CD4-positive, alpha-beta T cell treated with Interleukin-12 subunit alpha and Interleukin-12 subunit beta, for 1 hour (primary cell): ENCODE results near the gene PTPRO.

Experiments used
- DNase-seq: peaks from one replicate; pipeline ENCODE4 v3.0.0-alpha.2; 2020

The PTPRO gene

GRCh38 chr12:15574353-15574752, 252.0 kb downstream of the PTPRO start:
- no peak for DNase-seq

- DNase-seq = no peak
These were observed 253.6 kb downstream of the PTPRO start for GRCh38 chr12:15575671-15576541.

- peak; percentile 33 for DNase-seq
These were observed 258.1 kb downstream of the PTPRO start for GRCh38 chr12:15580431-15580830.

GRCh38 chr12:15581006-15581405, 258.7 kb downstream of the PTPRO start:
- no peak for DNase-seq

GRCh38 chr12:15583804-15584203, 261.5 kb downstream of the PTPRO start:
- DNase-seq = no peak

GRCh38 chr12:15584366-15585041, 262.2 kb downstream of the PTPRO start:
- DNase-seq = peak; percentile 60

GRCh38 chr12:15589328-15590032, 267.2 kb downstream of the PTPRO start:
- DNase-seq = no peak

- peak; percentile 71 for DNase-seq
These were observed 268.0 kb downstream of the PTPRO start for GRCh38 chr12:15590180-15590826.

- DNase-seq = no peak
These were observed 269.5 kb downstream of the PTPRO start for GRCh38 chr12:15591811-15592210.

GRCh38 chr12:15592934-15593333, 270.6 kb downstream of the PTPRO start:
- no peak for DNase-seq

- no peak for DNase-seq
These were observed 273.9 kb downstream of the PTPRO start for GRCh38 chr12:15596174-15596573.

GRCh38 chr12:15597125-15597830, 275.0 kb downstream of the PTPRO start:
- no peak for DNase-seq

GRCh38 chr12:15599266-15600037, 277.1 kb downstream of the PTPRO start:
- no peak for DNase-seq

- DNase-seq = no peak
These were observed 278.1 kb downstream of the PTPRO start for GRCh38 chr12:15600223-15600935.

GRCh38 chr12:15601210-15601800, 279.0 kb downstream of the PTPRO start:
- DNase-seq = no peak

GRCh38 chr12:15602051-15602672, 279.9 kb downstream of the PTPRO start:
- no peak for DNase-seq

- no peak for DNase-seq
These were observed 281.3 kb downstream of the PTPRO start for GRCh38 chr12:15603474-15604085.

GRCh38 chr12:15605881-15606590, 283.7 kb downstream of the PTPRO start:
- DNase-seq = no peak

GRCh38 chr12:15608406-15608805, 286.1 kb downstream of the PTPRO start:
- no peak for DNase-seq
